GM21360 (cell line): ENCODE data around the gene NAA60.

Experiments
- ATAC-seq: cut with Tn5 transposase; IDR thresholded peaks from one replicate; pipeline ENCODE4 v1.9.1; 2021; ENCODE audit warnings: mild to moderate bottlenecking, moderate library complexity; ENCODE audit not compliant: unreplicated experiment

The NAA60 gene

GRCh38 chr16:3536271-3536731 is 92.8 kb downstream of the NAA60 start:
- ATAC-seq: no peak
